ENCODE measurements around the gene PCNT.
"Not testable (repeated sequence)": the region's sequence is repeated elsewhere in the genome, so short reads cannot be mapped to it uniquely, and the experiment has no call there.

The PCNT gene

GRCh38 chr21:46357684-46358425, 33.9 kb downstream of the PCNT start:
- DNase-seq (ENCODE audit: low spot score), result no peak

- no peak for DNase-seq (ENCODE audit: low spot score)
Observed at GRCh38 chr21:46361176-46361575, 37.2 kb downstream of the PCNT start.

GRCh38 chr21:46361935-46362334, 38.0 kb downstream of the PCNT start:
- DNase-seq (ENCODE audit: low spot score), result no peak

DNA sequence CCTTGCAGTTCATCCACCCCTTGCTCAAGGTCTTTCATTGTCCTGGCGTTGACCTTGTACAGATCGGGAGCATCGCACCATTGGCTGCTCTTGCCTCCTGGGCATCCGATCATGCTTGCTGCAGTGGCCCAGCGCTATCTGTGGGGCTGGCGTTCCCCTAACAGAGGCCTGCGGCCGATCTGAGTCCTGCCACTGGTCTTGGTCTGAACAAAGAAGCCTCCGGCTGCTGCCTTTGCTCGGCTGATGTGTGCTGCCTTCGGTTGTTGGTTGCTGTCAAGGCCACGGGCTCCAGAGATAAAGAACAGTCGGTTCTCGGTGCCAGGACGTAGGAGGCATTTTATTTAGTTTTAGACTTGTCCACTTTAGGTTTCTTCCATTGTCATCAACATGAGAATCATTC, 39.0 kb downstream of the PCNT start:
- DNase-seq (ENCODE audit: low spot score), result no peak

- DNase-seq (ENCODE audit: low spot score), result no peak
Observed at GRCh38 chr21:46363698-46364097, 39.7 kb downstream of the PCNT start.

- DNase-seq (ENCODE audit: low spot score), result no peak
Observed at GRCh38 chr21:46366091-46366490, 42.1 kb downstream of the PCNT start.

GRCh38 chr21:46366561-46366960, 42.6 kb downstream of the PCNT start:
- DNase-seq (ENCODE audit: low spot score), result no peak

DNA sequence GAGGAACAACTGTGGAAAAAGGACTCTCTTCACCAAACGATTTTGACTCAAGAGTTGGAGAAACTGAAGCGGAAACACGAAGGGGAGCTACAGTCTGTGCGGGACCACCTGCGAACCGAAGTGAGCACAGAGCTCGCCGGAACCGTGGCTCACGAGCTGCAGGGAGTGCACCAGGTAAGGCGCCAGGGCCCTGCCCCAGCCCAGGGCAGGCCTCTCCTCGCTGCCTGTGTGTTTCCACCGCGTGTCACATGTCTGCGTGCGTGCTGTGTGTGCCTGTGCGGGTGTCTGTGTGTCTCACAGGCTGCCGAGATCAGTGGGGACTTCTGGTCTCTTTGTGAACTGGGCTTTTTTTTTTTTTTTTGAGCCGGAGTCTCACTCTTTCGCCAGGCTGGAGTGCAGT, 43.0 kb downstream of the PCNT start:
- DNase-seq (ENCODE audit: low spot score), result no peak

DNA sequence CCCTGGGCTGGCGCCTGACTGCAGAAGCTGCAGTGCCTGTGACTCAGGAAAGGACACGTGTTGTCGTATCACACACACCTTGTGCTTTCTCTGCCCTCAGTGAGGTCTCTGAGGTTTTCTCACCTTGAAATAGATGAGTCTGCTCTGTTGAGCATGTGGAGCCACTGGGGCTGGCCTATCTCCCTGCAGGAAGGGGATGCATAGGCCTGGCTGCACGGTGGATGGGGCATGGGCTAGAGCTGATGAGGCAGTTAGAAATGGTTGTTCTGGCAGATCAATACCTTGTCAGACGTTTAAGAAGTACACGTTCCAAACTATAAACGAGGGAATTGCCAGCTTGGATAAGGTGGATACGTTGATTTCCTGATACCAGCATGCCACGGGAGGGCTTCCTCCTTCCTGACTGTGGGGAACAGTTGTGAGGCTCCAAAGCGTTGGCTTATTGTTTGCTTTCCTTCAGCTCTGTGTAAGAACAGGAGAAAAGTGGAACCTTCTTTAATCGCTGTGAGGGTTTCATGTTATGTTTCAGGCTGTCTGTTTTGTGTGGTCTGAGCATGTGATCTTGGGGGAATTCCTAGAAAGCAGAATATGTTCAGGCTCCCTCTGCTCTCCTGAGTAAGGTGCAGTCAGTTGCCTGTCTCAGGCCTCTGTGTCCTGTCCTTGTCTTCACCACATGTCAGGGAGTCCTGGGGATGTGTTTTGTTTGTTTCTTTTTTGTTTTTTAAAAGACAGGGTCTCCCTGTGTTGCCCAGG, 44.8 kb downstream of the PCNT start:
- DNase-seq (ENCODE audit: low spot score), result no peak

- DNase-seq (ENCODE audit: low spot score), result no peak
Observed at GRCh38 chr21:46369520-46370235, 45.7 kb downstream of the PCNT start.

- DNase-seq (ENCODE audit: low spot score), result no peak
Observed at GRCh38 chr21:46371204-46372013, 47.5 kb downstream of the PCNT start.

- DNase-seq (ENCODE audit: low spot score), result no peak
Observed at GRCh38 chr21:46372014-46372485, 48.1 kb downstream of the PCNT start.

DNA sequence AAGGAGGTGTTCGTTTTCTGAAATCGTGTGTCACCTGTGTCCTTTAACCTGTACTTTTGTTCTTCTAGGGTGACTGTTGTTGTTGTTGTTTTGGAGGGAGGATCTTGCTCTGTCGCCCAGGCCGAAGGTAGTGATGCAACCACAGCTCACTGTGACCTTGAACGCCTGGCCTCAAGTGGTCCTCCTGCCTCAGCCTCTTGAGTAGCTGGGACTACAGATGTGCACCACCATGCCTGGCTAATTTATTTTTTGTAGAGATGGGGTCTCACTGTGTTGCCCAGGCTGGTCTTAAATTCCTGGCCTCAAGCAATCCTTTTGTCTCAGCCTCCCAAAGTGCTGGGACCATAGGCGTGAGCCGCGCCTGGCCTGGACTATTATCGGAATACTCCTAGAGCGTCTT, 49.0 kb downstream of the PCNT start:
- DNase-seq (ENCODE audit: low spot score), result not testable (repeated sequence)

GRCh38 chr21:46374761-46375389, 50.9 kb downstream of the PCNT start:
- no peak for DNase-seq (ENCODE audit: low spot score)

GRCh38 chr21:46375560-46376230, 51.7 kb downstream of the PCNT start:
- no peak for DNase-seq (ENCODE audit: low spot score)

GRCh38 chr21:46376231-46376628, 52.3 kb downstream of the PCNT start:
- no peak for DNase-seq (ENCODE audit: low spot score)

DNA sequence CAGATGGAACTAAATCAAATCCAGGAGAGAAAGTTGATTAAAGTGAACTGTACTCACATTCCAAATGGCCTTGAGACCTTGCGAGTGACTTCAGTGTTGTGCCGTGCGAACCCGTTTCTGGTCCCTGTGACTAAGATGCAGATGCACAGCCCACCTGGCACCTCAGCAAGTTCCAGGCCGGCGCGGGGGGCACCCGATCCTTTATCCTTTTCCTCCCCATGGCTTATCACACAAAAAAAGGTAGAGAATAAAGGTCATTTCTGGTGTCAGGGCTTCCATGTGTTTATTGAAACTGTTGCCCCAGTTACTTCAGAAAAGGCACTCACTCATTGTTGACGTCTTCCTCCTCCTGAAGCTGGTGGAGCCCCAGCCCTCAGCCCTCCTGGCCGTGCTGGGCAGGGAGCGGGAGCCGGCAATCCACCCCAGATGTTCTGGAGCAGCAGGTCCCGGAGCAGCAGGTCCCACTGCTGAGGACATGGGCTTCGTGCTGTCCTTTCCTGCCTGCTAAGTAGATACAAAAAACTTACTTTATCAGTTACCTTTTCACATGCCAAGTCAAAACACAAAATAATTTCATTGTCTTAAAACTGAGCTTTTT, 53.0 kb downstream of the PCNT start:
- DNase-seq (ENCODE audit: low spot score), result no peak

DNA sequence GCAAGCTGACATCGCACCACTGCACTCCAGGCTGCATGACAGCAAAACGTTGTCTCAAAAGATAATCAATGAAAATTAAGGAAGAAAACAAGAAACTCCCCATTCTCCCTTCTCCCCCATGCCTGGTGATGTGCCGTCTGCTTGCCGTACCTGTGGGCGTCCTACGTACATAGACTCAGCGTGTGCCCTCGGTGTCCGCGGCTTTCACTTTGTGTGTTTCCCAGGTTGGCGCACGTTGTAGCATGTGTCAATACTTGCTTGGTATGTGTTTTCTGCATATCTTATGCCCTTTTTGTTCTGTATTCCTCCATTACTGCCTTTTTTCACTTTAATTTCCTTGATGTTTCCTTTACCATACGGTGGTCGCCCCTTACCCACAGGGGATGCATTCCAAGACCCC, 53.8 kb downstream of the PCNT start:
- DNase-seq (ENCODE audit: low spot score), result no peak

- DNase-seq (ENCODE audit: low spot score), result no peak
Observed at GRCh38 chr21:46379105-46379504, 55.1 kb downstream of the PCNT start.

DNA sequence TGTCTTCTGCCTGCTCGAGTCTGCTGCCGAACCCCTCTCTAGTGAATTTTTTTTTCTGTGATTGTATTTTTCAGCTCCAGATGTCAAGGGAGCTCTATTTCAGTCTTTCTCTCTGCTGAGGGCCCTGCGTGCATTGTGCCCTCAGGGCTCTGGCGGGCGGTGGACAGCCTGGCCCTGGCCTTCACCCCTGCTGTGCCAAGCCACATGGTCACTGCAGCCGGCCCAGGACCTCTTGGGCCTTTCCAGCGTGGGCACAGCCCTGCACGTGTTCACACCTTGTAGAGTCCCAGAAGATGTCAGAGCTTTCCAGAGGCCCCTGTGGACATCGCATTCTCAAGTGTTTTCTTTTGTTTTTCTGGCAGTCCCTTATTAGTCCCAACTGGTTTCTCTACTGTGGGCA, 55.7 kb downstream of the PCNT start:
- DNase-seq (ENCODE audit: low spot score), result no peak

- no peak for DNase-seq (ENCODE audit: low spot score)
Observed at GRCh38 chr21:46381541-46381940, 57.6 kb downstream of the PCNT start.

All from HuH-7 (cell line).